ENCODE measurements around the gene HDAC4. TPM values are rescaled to one million over a fixed set of nuclear protein-coding genes. Genes with fewer than 3 reads are reported as not detected.
"Not testable (repeated sequence)": the region's sequence is repeated elsewhere in the genome, so short reads cannot be mapped to it uniquely, and the experiment has no call there.

HDAC4 gene
- total RNA-seq, result 38.4 and 46.2 TPM in 2 replicates
- long read RNA-seq, partial matches to known transcripts, result 1 of 13 reads
- long read RNA-seq, other reads (novel, unspliced or antisense), result 12 of 13 reads

GRCh38 chr2:239400596-239401066 is at the start of gene HDAC4:
HDAC4 (minus strand) TSS chr2:239401020; CDS start chr2:239352699, 48,321 bp downstream.
- no peak for DNase-seq (ENCODE audit: low spot score, unreplicated experiment)
- Mint-ChIP-seq H3K27me3 (peaks cover 7% of the 10 kb centered on the region), H3K4me3 (ENCODE audit: low read depth) (peak within 1 kb of the TSS; percentile 92), H3K4me1 (ENCODE audit: low read depth) (peaks cover 18% of the 10 kb centered on the region), H3K27ac (peak within 1 kb of the TSS; percentile 99), H3K36me3 (ENCODE audit: insufficient read depth) (no peaks in the 10 kb centered on the region), H3K9me3 (ENCODE audit: low read depth) (no peaks in the 10 kb centered on the region)
- TF ChIP-seq CTCF (IDR thresholded peaks at IDR 0.05; ENCODE audit: unreplicated experiment), result no peak

GRCh38 chr2:239449468-239449867 is 48.6 kb upstream of the HDAC4 start:
- not testable (repeated sequence) for H3K4me1 Mint-ChIP-seq (ENCODE audit: low read depth); H3K36me3 Mint-ChIP-seq (ENCODE audit: insufficient read depth); H3K4me3 Mint-ChIP-seq (ENCODE audit: low read depth); H3K27ac Mint-ChIP-seq; DNase-seq (ENCODE audit: low spot score, unreplicated experiment); H3K27me3 Mint-ChIP-seq
- peaks cover 41% of the 10 kb centered on the region for H3K9me3 Mint-ChIP-seq (ENCODE audit: low read depth)

GRCh38 chr2:239445771-239446524 is 45.1 kb upstream of the HDAC4 start:
- peak overlapping the region; percentile 19 for H3K27ac Mint-ChIP-seq
- H3K4me1 Mint-ChIP-seq (ENCODE audit: low read depth), result peaks cover 8% of the 10 kb centered on the region
- DNase-seq (ENCODE audit: low spot score, unreplicated experiment), result no peak
- H3K36me3 Mint-ChIP-seq (ENCODE audit: insufficient read depth), result peaks cover 1% of the 10 kb centered on the region
- peaks cover 22% of the 10 kb centered on the region for H3K27me3 Mint-ChIP-seq
- no peak overlapping the region for H3K4me3 Mint-ChIP-seq (ENCODE audit: low read depth)
- no peak for TF ChIP-seq CTCF (IDR thresholded peaks at IDR 0.05; ENCODE audit: unreplicated experiment)
- H3K9me3 Mint-ChIP-seq (ENCODE audit: low read depth), result peaks cover 22% of the 10 kb centered on the region

- no peak overlapping the region for H3K27ac Mint-ChIP-seq
- H3K9me3 Mint-ChIP-seq (ENCODE audit: low read depth), result peaks cover 19% of the 10 kb centered on the region
- H3K36me3 Mint-ChIP-seq (ENCODE audit: insufficient read depth), result no peaks in the 10 kb centered on the region
- peaks cover 8% of the 10 kb centered on the region for H3K4me1 Mint-ChIP-seq (ENCODE audit: low read depth)
- TF ChIP-seq CTCF (IDR thresholded peaks at IDR 0.05; ENCODE audit: unreplicated experiment), result no peak
- H3K27me3 Mint-ChIP-seq, result peaks cover 30% of the 10 kb centered on the region
- no peak for DNase-seq (ENCODE audit: low spot score, unreplicated experiment)
- H3K4me3 Mint-ChIP-seq (ENCODE audit: low read depth), result no peak overlapping the region
Measured at GRCh38 chr2:239444626-239445577, 44.1 kb upstream of the HDAC4 start.

GRCh38 chr2:239443666-239444567 is 43.1 kb upstream of the HDAC4 start:
- Mint-ChIP-seq H3K27me3 (peaks cover 36% of the 10 kb centered on the region), H3K27ac (no peak overlapping the region), H3K9me3 (ENCODE audit: low read depth) (peaks cover 19% of the 10 kb centered on the region), H3K36me3 (ENCODE audit: insufficient read depth) (no peaks in the 10 kb centered on the region), H3K4me3 (ENCODE audit: low read depth) (no peak overlapping the region), H3K4me1 (ENCODE audit: low read depth) (peaks cover 8% of the 10 kb centered on the region)
- DNase-seq (ENCODE audit: low spot score, unreplicated experiment), result no peak
- TF ChIP-seq CTCF (IDR thresholded peaks at IDR 0.05; ENCODE audit: unreplicated experiment), result no peak
